Activated T-cell treated with anti-CD3 and anti-CD28 coated beads, Interleukin-2, amount 50 U/mL, for 1 hour (primary cell): ENCODE measurements around the gene DNAJC12.
"Not testable (repeated sequence)": the region's sequence is repeated elsewhere in the genome, so short reads cannot be mapped to it uniquely, and the experiment has no call there.

Experiments used
- DNase-seq: peaks from one replicate; pipeline ENCODE4 v3.0.0-alpha.2; 2020

Gene DNAJC12

DNA sequence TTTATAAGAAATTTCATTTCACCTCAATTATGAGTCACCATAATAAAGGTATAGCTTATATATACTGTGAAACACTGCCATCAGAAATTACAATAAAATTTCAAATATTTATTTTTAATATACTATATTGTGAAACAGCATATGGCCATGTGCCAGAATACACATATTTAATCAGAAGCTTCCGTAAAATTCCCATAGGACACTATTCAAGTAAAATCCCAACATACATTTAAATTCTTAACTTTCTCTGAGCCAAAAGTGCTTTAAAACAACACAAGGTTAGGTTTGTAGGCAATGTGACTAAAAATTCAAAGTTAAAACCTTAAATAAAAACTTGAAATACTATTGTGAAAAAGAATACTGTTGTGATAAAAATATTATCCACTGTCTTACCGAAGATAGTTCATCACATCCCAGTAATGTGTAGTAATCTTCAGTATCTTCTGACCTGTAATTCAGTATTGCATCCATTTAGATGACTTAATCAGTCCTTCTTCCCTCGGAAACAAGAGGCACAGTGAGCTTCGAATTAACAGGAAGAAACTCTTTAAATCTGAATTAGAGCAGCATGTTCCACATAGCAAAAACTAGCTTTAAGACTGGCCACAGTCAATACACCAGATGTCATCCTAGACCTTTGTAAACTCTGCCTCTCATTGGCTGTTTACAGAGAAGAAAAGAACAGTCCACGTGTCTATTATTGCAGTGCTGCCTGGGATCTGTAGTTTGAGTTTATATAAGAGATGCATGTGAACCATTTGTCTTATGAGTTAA is at the start of gene DNAJC12:
Gene DNAJC12 (minus strand): TSS at position 648 of the 774 bp plus-strand sequence. CDS start 177 bp downstream, at position 471.
- no peak for DNase-seq

DNA sequence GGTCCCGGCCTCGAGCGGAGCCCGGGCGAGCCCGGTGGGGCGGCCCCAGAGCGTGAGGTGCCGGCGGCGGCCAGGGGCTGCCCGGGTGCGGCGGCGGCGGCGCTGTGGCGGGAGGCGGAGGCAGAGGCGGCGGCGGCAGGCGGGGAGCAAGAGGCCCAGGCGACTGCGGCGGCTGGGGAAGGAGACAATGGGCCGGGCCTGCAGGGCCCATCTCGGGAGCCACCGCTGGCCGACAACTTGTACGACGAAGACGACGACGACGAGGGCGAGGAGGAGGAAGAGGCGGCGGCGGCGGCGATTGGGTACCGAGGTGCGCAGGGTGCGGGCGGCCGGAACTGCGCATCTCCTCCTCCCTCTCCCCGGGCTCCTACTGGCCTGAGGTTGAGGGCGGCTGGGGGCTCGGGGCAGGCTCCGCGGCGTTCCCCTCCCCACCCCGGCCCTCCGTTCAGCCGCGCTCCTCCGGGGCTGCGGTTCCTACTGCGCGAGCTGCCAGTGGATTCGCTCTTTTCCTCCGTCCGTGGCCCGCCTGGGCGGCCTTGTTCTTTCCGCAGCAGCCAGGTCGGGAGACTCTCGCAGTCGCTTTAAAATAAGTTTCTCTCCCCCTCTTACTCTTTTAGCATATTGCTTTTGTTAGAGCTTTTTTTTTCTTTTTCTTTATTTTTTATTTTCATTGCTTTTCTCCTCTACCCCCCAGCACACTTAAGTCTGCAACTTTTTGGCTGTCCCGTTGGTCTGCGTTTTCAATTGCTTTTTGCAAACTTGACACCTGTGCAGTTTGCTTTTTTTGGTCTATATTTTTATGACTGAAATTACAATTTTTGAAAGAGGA is 47.1 kb upstream of the DNAJC12 start:
- peak; percentile 79 for DNase-seq

DNA sequence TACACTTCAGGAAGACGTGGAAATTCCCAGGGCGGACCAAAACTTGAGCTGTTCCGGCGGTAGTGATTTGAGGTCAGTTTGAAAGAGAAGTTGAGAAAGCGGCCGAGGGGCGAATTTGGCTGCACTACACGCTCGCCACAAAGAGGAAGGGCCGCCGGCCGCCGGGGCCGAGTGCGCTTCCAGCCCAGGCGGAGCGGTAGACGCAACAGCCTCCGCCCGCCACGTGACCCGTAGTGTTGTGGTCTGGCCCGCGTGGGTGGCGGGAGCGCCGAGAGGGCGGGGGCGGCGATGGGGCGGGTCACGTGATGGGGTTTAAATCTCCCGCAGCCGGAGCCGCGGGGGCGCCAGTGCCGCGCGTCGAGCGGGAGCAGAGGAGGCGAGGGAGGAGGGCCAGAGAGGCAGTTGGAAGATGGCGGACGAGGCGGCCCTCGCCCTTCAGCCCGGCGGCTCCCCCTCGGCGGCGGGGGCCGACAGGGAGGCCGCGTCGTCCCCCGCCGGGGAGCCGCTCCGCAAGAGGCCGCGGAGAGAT is 46.4 kb upstream of the DNAJC12 start, which contains the start of gene SIRT1:
Gene SIRT1 (plus strand): TSS at position 344 of the 529 bp plus-strand sequence. CDS start 66 bp downstream, at position 410.
- peak; percentile 96 for DNase-seq

DNA sequence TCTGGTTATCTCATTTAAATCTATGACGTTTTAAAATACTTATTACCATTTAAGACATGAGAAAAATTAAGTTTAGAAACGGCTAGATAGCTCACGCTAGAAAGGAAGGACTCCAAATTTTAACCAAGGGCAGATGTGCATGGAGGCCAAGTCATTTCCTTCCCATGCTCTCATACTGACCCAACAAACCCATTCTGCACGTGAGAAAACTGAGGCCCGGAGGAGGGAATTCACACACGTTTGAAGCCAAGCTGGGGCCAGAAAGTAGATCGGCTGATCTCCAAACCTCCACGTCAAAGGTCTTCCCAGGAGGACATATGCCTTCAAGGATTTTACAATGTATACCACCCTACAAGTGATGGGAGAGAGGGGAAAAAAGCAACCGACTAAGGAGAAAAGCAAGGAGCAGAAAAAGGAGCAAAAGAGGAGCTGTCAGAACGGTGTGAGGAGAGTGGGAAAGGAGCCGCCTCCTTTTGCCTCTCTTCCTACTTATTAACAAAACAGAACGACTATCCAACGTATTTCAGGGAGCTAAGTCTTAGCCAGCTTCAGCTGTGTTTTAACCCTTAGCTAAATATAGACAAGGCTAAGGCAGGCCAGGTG is 45.8 kb upstream of the DNAJC12 start:
- no peak for DNase-seq

DNA sequence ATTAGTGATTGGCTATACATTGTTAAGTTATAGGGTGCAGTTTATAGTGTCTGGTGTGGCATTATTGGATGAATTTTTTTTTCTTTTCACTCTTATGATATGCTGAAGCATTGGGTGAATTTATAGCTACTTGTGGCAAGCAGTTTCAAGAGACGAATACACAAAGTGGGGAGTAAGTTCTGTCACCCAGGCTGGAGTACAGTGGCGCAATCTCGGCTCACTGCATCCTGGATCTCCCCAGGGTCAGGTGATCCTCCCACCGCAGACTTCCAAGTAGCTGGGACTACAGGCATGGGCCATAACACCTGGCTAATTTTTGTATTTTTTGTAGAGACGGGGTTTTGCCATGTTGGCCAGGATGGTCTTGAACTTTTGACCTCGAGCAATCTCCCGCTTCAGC is 40.1 kb upstream of the DNAJC12 start:
- no peak for DNase-seq

DNA sequence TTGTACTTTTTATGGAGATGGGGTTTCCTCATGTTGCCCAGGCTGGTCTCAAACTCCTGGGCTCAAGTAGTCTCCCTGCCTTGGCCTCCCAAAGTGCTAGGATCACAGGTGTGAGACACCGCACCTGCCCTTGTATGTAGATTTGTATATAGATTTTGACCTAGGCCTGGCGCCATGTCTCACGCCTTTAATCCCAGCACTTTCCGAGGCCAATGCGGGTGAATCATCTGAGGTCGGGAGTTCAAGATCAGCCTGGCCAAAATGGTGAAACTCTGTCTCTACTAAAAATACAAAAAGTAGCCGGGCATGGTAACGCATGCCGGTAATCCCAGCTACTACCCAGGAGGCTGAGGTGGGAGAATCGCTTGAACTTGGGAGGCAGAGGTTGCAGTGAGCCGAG is 39.4 kb upstream of the DNAJC12 start:
- not testable (repeated sequence) for DNase-seq

DNA sequence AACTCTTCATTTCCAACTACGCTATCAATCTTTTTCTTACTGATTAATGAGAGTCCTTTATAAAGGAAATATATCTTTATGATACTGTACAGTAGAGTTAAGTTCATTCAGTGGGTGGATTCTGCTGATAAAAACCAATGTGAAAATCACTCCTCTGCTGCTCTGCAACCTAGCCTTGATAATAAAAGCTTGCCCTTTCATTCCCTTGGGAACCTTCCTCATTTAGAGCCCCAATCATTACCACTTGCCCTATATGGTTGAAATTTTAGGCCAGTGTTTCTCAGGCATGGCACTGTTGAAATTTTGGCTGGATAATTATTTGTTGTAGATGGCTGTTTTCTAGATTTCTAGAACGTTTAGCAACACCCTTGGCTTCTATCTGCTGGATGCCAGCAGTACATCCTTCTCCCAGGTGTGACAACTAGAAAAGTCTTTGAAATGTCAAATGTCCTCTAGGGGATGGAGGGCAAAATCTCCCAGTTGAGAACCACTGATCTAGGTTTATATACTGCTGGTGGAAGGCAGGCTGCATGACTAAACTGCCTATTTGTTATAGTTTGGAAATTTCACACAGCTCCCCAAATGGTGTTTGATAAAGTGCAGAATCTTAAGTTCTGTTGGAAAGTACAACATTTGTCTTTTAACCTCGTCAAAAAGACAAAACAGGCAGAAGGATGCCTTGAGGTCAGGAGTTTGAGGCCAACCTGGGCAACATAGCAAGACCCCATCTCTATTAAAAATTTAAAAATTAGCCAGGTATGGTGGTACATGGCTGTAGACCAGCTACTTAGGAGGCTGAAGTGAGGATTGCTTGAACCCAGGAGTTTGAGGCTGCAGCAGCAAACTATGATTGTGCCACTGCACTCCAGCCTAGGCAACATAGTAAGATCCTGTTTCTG is 37.6 kb upstream of the DNAJC12 start:
- no peak for DNase-seq

DNA sequence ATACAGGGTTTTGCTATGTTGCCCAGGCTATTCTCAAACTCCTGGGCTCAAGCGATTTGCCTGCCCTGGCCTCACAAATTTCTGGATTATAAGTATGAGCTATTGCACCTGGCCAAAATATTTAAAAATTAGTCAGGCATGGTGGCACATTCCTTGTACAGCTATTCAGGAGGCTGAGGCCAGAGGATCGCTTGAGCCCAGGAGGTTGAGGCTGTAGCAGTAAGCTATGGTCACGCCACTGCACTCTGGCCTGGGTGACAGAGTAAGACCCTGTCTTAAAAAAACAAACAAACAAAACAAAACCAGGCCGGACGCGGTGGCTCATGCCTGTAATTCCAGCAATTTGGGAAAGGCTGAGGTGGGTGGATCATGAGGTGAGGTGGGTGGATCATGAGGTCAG is 32.0 kb upstream of the DNAJC12 start:
- no peak for DNase-seq

DNA sequence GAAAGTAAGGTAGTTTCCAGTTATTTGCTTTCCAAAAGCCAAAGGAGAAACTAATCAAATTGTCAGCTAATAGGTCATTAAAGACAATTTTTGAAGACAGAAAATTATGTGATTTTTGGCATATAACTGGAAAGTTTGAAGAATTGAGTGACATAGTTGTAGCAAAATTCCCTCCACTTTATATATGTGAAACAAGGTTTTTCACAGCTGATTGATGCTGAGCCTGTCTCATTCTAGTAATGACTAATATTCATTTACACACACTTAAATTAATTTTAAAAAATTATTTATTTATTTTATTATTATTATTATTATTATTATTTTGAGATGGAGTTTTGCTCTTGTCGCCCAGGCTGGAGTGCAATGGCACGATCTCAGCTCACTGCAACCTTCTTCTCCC is 30.1 kb upstream of the DNAJC12 start:
- no peak for DNase-seq

DNA sequence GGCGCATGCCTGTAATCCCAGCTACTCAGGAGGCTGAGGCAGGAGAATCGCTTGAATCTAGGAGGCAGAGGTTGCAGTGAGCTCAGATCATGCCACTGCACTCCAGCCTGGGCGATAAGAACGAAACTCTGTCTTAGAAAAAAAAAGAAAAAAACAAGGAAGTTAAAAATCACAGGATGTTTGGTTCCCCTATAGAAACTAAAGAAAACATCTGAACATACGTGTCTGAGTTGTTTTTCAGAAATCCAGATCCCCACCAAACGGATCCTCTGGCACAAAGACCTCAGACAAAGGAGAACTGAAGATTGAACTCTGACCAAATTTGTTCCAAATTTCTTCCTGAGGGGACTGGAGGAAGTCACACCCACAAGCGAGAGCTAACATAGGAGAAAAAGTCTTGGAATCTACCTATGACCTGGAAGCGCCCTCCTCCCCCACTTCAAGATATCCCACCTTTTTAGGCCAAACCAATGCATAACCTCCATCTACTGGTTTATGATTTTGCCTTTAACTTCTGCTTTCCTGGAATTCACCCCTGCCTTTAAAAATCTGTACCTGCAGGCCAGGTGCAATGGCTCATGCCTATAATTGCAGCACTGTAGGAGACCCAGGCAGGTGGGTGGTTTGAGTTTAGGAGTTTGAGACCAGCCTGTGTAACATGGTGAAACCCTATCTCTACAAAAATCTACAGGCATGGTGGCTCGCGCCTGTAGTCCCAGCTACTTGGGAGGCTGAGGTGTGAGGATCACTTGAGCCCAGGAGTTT is 26.8 kb upstream of the DNAJC12 start:
- DNase-seq: no peak

DNA sequence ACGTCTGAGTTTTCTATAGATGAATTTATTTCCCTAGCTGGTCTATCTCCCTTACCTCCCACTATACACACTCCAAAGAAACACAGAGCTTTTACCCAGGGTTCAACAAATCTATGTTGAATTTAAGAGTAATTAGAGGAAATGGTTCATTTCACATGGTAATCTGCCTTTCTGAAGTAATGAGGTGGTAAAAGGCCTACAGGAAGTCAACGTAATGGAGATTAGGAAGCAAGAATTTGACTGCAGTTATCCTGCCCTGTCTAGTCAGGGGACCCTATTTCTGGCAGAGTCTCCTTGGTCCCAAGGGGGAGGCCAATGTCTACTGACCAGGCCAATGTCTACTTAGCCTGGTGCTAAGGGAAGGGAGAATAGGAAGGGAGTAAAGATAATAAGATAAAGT is 25.1 kb upstream of the DNAJC12 start:
- DNase-seq: no peak

DNA sequence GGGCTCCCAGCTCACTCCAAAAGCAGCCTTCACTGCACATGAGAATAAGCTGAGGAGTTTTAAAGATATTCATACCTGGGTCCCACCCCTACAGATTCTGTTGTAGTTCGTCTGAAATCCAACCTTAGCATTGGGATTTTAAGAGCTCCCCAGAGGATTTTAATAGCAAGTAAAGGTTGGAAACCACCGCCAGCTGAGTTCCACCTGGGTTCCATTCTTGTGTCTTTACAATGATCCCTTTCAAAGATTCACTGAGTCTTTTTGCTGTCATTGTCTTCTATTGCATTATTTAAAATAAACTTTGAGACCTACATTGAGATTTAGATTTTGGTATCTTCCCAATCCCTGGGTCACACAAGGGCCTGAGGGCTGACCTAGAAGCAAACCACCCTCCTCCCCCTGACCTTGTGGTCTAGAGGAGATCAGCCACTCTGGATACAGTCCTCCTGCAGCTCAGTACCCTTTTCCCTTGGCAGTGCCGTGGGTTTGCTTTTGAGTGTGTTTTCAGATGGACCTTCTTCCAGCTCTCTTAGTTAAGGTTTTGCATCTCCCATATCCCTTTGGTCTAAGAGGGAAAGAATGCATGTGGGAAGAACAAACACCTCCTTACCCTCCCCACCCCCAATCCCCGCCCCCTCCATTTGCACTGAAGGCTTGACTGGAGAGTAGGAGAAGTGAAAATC is 23.9 kb upstream of the DNAJC12 start:
- no peak for DNase-seq

DNA sequence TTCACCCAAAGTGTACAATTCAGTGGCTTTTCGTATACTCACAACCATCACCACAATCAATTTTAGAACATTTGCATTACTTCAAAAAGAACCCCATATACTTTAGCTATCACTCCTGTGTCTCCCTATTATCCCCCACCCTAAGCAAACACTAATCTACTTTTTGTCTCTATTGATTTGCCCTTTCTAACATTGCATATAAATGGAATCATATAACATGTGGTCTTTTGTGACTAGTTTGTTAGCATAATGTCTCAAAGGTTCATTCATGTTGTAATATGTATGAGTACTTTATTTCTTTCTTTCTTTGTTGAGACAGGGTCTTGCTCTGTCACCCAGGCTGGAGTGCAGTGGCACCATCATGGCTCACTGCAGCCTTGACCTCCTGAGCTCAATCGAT is 21.0 kb upstream of the DNAJC12 start:
- DNase-seq: no peak

DNA sequence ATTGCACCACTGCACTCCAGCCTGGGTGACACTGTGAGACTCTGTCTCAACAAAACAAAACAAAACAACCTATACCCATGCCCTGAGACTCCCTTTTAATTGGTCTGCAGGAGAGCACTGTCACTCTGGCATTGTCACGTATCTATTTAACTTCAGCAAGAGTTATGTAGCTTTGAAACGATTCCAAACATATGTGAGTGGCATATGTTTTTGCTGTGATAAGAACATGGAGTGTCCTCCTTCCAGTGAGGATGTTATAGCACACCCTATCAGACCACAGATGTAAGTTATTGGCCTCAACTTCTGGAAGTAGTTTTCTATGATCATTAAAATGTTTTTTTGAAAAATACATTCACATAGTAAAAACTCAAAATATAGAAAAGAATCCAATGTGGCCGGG is 15.5 kb upstream of the DNAJC12 start:
- no peak for DNase-seq

DNA sequence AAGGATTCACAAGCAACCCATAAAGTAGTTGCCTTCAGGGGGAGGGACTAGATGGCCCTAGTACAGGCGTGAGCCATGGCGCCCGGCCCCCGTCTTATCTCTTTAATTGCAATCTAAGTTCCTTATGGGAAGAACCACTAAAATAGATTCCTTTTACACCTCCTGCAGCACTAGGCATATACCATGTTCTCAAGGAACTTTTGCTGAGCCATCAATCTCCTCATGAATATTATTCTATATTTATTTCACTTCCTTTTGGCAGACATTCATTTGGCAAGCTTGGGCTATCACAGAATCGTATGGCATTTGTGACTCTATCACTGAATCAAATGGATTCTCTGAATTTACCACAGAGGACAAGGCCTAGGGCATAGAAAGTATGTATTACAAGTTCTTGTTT is 14.8 kb upstream of the DNAJC12 start:
- no peak for DNase-seq

DNA sequence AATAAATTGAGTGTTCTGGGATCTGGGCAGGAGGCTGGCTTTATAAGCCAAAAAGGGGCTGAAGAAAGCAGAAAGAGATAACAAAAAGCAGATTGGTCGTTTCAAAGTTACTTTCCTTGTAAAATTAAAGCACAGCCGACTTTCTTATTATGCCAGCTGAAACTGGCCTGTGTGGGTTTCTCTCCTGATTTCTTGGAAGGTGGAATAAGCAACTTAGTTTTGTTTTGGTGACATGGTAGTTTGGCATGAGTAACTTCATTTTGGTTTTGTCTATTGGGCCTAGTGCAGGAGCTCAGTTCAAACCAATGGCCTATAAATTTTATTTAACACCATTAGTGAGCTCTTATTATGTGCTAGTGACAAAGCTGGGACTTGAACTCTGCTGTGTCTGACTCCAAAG is 13.2 kb upstream of the DNAJC12 start:
- no peak for DNase-seq

DNA sequence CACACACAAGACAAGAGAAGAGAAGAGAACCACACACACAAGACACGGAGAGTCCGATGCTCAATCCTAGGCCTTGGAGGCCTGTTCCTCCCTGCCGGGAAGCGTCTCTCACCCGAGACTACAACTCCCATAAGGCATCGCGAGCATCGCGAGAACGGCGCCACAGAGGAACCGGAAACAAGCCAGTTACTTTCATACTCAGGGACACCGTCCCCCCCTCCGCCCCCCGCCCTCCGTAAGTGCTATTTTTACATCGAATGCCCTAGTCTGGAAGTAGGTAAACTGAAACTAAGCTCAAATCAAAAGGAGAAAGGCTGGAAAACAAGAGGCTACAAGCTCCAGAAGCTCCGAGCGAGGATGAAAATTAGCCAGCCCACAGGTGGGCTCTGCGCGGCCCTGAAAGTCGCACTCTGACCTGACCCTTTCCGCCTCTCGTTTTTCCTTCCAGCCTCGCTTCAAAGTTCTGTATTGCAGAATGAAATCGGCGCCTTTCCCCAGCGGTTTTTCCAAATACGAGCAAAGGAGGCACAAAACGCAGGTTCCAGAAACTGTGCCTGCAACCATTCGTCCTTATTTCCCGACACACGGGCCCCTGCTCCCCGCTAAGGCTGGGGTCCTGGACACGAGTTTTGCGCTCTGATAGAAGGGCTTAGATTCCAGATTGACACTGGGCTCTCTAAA is 11.5 kb upstream of the DNAJC12 start:
- peak; percentile 93 for DNase-seq

DNA sequence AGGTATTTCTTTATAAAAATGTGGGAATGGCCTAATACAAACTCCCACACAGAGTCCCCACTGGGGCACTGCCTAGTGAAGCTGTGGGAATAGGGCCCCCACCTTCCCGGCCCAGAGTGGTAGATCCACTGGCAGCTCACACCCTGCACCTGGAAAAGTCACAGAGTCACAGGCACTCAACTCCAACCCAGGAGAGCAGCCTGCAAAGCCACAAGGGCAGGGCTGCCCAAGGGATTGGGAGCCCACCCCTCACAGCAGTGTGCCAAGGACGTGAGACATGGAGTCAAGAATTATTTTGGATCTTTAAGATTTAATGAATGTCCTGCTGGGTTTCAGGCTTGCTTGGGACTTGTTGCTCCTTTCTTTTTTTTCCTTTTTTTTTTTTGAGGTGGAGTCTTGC is 5.3 kb upstream of the DNAJC12 start:
- no peak for DNase-seq

DNA sequence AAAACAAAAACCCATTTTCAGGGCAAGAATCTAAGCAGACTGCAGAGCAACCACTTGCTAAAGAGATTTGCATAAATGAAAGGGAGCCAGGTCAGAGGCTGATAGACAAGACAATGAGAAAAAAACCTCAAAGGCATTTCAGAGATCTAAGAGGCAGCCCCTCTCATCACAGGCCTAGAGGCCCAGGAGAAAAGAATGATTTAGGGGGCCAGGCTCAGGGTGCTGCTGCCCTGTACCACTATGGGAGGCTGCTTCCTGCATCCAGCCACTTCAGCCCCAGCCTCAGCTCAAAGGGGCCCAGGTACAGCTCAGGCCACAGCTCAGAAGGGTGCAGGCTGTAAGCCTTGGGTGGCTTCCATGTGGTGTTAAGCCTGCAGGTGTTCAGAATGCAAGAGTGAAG is 3.7 kb upstream of the DNAJC12 start:
- no peak for DNase-seq

DNA sequence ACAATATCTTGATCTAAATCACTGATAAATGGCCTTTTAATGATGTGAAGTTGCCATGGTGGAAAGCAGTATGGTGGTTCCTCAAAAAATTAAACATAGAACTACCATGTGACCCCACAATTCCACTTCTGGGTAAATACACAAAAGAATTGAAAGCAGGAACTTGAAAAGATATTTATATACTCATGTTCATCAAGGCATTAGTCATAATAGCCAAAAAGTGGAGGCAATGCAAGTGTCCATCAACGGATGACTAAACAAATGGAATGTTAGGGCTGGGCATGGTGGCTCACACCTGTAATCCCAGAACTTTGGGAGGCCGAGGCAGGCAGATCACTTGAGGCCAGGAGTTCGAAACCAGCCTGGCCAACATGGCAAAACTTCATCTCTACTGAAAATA is 2.0 kb upstream of the DNAJC12 start:
- no peak for DNase-seq
